Parathyroid adenoma (tissue), 2 donors: ENCODE data around the gene LENG9.

Experiments
- H2AFZ ChIP-seq: fragments of 300-600 bp; sonication (generic); one replicate; pipeline ENCODE4 v1.7.0; 2017; ENCODE audit warnings: antibody characterized with exemption, mild to moderate bottlenecking
- H3K27ac ChIP-seq: fragments of 300-600 bp; sonication (generic); one replicate; pipeline ENCODE4 v1.7.0; 2017
- H3K27me3 ChIP-seq: fragments of 300-600 bp; sonication (generic); one replicate; pipeline ENCODE4 v1.7.0; 2017; ENCODE audit warnings: low read length; ENCODE audit not compliant: control insufficient read depth, insufficient read depth
- H3K36me3 ChIP-seq: fragments of 300-600 bp; sonication (generic); one replicate; pipeline ENCODE4 v1.7.0; 2017; ENCODE audit warnings: low read length; ENCODE audit not compliant: control insufficient read depth, insufficient read depth
- H3K4me1 ChIP-seq: fragments of 300-600 bp; sonication (generic); one replicate; pipeline ENCODE4 v1.7.0; 2017; ENCODE audit warnings: control low read depth
- H3K4me2 ChIP-seq: fragments of 300-600 bp; sonication (generic); one replicate; pipeline ENCODE4 v1.7.0; 2017; ENCODE audit warnings: low read length
- H3K4me3 ChIP-seq: fragments of 300-600 bp; sonication (generic); one replicate; pipeline ENCODE4 v1.7.0; 2017; ENCODE audit warnings: low read depth, low read length
- H3K79me2 ChIP-seq: fragments of 300-600 bp; sonication (generic); one replicate; pipeline ENCODE4 v1.7.0; 2017; ENCODE audit warnings: control low read depth
- H3K9ac ChIP-seq: fragments of 300-600 bp; sonication (generic); one replicate; pipeline ENCODE4 v1.7.0; 2017; ENCODE audit warnings: mild to moderate bottlenecking
- H3K9me3 ChIP-seq: fragments of 300-600 bp; sonication (generic); one replicate; pipeline ENCODE4 v1.7.0; 2017; ENCODE audit warnings: low read length; ENCODE audit not compliant: control insufficient read depth
- TF ChIP-seq, protein P1 (sequence below): fragments of 300-600 bp; sonication (generic); IDR thresholded peaks from one replicate; pipeline ENCODE4 v1.7.0; 2017; ENCODE audit warnings: antibody characterized with exemption, mild to moderate bottlenecking
- donor health status: primary hyperparathyroidism.

LENG9 gene

DNA sequence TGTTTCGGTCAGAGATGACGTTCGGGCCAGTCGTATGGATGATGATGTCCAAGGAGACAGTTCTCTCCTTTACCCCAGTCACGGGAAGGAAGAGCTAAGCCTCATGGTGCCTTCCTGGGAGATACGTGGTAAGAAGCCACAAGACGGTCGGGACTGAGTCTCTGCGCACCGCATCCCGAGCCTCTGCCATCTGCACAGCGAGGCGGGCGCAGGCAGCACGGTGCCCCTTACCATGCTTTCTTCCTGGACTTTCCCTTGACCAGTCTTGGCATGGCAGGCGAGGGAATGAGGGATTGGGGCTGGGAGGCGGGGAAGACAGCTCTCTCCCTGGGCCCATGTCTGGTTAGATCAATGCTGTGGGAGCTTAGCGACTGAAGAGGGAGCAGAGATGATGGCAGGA, 29.0 kb upstream of the LENG9 start:
- Histone ChIP-seq H3K79me2 (no peaks in the 10 kb centered on the region), H3K9me3 (no peaks in the 10 kb centered on the region), H3K9ac (no peak overlapping the region), H2AFZ (no peak overlapping the region), H3K4me2 (no peak overlapping the region), H3K4me1 (no peaks in the 10 kb centered on the region), H3K27ac (no peak overlapping the region), H3K36me3 (no peaks in the 10 kb centered on the region), H3K27me3 (no peaks in the 10 kb centered on the region), H3K4me3 (no peak overlapping the region)
- TF ChIP-seq, protein P1, sequence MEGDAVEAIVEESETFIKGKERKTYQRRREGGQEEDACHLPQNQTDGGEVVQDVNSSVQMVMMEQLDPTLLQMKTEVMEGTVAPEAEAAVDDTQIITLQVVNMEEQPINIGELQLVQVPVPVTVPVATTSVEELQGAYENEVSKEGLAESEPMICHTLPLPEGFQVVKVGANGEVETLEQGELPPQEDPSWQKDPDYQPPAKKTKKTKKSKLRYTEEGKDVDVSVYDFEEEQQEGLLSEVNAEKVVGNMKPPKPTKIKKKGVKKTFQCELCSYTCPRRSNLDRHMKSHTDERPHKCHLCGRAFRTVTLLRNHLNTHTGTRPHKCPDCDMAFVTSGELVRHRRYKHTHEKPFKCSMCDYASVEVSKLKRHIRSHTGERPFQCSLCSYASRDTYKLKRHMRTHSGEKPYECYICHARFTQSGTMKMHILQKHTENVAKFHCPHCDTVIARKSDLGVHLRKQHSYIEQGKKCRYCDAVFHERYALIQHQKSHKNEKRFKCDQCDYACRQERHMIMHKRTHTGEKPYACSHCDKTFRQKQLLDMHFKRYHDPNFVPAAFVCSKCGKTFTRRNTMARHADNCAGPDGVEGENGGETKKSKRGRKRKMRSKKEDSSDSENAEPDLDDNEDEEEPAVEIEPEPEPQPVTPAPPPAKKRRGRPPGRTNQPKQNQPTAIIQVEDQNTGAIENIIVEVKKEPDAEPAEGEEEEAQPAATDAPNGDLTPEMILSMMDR = no peak

DNA sequence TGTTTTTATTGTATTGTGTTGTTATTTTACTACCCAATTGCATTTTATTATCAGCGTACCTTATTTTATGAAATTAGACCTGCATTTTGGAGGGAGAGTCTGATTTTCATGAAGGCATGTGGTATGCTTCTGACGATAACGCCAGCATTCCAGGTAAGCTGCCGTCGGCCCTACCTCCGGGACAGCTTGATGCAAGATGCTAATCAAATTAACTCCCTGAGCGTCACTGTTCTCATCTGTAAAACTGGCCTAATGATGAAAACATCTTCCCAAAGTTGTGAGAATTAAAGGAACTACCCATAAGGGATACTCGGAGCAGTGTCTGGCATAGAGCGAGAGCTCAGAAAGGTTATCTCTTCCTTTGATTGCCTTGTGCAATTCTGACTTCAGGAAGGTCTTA, 26.2 kb upstream of the LENG9 start:
- no peak overlapping the region for H3K4me3 ChIP-seq
- no peak overlapping the region for H3K9ac ChIP-seq
- TF ChIP-seq, protein P1 = no peak
- H2AFZ ChIP-seq = no peak overlapping the region
- H3K9me3 ChIP-seq = no peaks in the 10 kb centered on the region
- H3K4me1 ChIP-seq = no peaks in the 10 kb centered on the region
- H3K27ac ChIP-seq = no peak overlapping the region
- no peaks in the 10 kb centered on the region for H3K36me3 ChIP-seq
- no peak overlapping the region for H3K4me2 ChIP-seq
- H3K27me3 ChIP-seq = no peaks in the 10 kb centered on the region
- H3K79me2 ChIP-seq = no peaks in the 10 kb centered on the region

DNA sequence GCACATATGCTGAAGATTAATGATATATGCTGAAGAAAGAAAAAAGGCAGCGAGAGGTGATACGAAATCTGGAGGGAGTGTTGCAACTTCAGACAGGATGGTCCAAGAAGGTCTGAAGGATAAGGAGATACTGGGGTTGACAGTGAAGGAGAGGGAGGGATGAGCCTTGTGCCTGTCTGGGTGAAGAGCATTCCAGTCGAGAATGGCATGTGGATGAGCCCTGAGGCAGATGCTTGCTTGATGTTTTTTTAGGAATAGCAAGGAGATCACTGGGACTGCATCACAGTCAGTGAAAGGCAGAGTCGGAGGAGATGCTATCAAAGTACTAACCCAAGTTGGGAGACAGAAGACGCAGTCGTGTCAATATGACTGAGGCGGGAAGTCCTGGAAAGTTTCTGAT, 25.8 kb upstream of the LENG9 start:
- TF ChIP-seq, protein P1 = no peak
- no peak overlapping the region for H2AFZ ChIP-seq

DNA sequence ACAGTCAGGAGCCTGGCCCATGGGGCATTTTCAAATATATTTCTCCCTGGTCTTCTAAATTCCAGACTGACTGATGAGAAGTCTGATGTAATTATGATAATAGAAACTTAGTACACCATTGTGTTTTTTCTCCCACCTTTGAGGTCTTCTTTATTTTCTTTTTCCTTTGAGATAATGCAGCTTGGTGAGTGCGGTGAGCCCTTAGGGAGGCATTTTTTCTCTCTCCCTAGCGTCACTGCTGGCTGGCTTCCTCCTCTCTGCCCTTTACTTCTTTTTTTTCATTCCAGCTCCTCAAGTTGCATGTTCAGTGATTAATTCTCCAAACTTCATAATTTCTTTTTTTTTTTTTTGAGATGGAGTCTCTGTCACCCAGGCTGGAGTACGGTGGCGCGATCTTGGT, 22.3 kb upstream of the LENG9 start:
- Histone ChIP-seq H3K4me3 (no peak overlapping the region), H3K27ac (no peak overlapping the region), H3K27me3 (no peaks in the 10 kb centered on the region), H3K9ac (no peak overlapping the region), H3K79me2 (no peaks in the 10 kb centered on the region), H3K4me2 (no peak overlapping the region), H3K9me3 (no peaks in the 10 kb centered on the region), H3K36me3 (no peaks in the 10 kb centered on the region), H2AFZ (no peak overlapping the region), H3K4me1 (no peaks in the 10 kb centered on the region)
- TF ChIP-seq, protein P1 = no peak

More for the DNA sequence above, 25.8 kb upstream of the LENG9 start:
- H3K79me2 ChIP-seq = no peaks in the 10 kb centered on the region
- no peaks in the 10 kb centered on the region for H3K36me3 ChIP-seq
- H3K9me3 ChIP-seq = no peaks in the 10 kb centered on the region
- H3K27me3 ChIP-seq = no peaks in the 10 kb centered on the region
- H3K27ac ChIP-seq = no peak overlapping the region
- H3K4me1 ChIP-seq = no peaks in the 10 kb centered on the region
- no peak overlapping the region for H3K4me2 ChIP-seq
- no peak overlapping the region for H3K9ac ChIP-seq
- no peak overlapping the region for H3K4me3 ChIP-seq

DNA sequence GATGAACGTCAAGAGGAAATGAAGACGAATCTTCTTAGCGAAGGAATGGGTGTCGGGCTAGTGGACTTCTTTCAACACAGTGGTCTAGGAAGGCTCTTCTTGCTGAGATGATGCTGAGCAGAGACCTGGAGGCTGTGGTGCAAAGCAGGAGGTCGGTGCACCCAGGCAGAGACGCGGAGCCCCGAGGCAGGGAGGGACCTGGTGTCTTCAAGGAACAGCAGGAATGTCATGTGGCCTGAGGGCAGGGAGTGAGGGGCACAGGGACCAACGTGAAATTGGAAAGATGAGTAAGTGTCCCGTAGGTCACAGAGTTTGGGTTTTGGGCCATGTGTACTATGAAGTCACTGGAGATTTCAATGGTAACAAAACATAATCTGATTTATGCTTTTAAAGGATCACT, 20.9 kb upstream of the LENG9 start:
- H3K4me1 ChIP-seq = no peaks in the 10 kb centered on the region
- H3K27ac ChIP-seq = no peak overlapping the region
- H3K4me3 ChIP-seq = no peak overlapping the region
- no peaks in the 10 kb centered on the region for H3K27me3 ChIP-seq
- TF ChIP-seq, protein P1 = no peak
- H3K36me3 ChIP-seq = no peaks in the 10 kb centered on the region
- H3K4me2 ChIP-seq = no peak overlapping the region
- no peak overlapping the region for H3K9ac ChIP-seq
- no peaks in the 10 kb centered on the region for H3K79me2 ChIP-seq
- no peak overlapping the region for H2AFZ ChIP-seq
- no peaks in the 10 kb centered on the region for H3K9me3 ChIP-seq
